GM18517 (cell line): Measurements from ENCODE around the gene GNAZ.

Experiments used
- ATAC-seq: cut with Tn5 transposase; IDR thresholded peaks from one replicate; pipeline ENCODE4 v1.9.1; 2021; ENCODE audit warnings: mild to moderate bottlenecking, moderate library complexity; ENCODE audit not compliant: unreplicated experiment

GNAZ gene

DNA sequence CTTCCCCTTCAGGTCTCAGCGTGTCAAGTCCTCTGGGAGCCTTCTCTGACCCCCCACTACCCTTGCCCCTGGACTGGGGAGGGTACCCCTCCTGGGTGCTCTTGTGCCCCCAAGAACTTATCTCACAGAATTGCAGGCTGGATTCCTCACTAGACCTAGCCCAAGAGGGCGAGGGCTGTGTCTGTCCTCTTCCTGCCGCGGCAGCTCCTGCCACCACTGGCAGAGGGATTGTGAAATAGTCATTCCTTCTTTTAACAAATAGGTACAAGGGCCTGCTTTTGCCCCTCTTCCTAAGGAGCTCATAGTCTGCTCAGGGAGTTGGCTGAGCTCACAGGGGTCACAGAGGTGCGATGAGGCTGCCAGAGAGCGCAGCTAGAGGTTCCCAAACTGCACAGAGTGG is 80.4 kb downstream of the GNAZ start:
- no peak for ATAC-seq

DNA sequence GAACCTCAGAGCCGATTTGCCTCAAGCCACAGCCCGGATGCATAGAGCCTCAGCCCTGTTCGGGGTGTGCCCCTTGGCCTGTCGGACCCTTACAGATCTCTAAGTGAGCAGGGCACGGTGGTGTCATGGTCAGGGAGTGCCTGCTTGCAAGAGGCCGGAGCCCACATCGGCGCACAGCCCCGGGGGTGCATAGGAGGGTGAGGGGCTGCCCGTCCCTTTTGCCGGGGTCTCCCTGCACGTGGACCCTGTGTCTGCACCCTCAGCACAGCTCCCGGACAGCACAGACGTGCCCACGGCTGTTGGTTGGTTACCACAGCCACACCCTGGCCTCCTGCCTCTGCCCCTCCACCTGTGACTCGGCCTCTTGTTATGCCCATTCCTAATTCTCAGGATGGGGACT is 81.5 kb downstream of the GNAZ start:
- ATAC-seq, result no peak

DNA sequence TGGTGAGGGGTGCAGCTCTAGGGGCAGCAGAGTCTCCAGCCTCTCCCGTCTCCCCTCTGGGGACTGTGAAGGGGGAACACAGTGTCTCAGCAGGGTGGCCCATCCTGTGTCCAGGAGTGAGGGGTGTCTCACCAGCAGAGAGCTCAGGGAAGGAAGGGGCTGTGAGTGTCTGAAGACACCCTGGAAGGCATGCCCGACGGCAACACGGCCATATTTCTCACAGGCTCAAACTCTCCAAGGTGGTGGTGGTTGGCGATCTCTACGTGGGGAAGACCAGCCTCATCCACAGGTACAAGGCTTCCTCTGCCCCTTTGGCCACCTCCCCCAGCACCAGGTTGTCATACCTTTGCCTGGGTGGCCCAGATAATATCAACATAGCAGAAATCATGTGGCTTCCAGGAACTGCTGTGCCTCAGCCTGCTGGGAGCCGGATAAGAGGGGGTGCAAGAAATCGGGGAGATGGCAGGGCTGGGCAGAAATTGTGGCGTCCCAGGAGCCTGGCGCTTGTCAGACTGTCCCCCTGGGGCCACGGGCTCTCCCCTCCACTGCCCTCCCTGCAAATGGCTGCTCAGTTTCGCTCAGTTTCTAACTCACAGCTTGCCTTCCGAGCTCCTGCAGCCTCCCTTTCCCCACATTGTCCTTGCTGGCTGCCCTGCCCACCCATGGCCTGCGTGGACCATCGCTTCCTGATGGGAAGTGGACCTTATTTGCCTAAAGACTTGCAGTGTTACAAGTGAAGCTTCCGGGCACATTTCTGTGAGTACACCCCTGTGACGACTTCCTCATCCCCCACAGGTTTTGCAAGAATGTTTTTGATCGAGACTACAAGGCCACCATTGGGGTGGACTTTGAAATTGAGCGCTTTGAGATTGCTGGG is 82.2 kb downstream of the GNAZ start:
- ATAC-seq, result no peak

DNA sequence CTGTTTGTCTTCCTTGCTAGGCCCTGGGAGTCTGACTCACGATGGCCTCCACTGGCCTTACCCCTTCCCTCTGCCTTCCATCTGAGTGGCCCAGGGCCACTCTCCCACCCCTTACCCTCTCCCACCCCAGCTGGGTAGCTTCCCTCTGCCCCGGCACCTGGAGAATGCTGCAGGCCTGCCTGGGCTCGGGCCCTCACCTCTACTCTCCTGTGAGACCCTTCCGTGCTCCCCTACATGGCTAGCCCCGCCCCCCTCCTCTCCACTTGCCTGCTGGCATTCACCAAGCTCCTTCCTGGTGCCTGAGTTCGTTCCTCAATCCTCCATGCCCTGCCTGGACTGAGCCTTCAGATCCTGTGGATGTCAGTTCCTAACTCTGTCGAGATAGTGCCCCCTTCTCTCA is 83.7 kb downstream of the GNAZ start:
- no peak for ATAC-seq

DNA sequence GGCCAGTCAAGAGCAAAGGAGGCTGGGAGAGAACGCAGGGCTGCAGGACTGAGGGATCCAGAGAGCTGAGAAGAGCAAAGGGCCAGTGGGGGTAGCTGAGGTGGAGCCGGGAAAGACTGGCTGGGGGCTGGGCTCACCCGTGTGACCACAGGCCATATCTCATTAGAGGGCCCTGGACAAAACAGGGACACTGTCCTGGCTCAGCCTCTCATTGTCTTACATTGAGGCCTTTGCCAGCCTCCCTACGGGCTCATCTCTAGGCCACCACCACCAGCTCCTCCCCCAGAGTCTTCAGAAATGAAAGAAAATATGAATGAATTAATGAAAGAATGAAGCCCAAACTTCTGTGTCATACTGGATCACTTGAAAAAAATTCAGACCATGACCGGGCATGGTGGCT is 84.1 kb downstream of the GNAZ start:
- no peak for ATAC-seq

DNA sequence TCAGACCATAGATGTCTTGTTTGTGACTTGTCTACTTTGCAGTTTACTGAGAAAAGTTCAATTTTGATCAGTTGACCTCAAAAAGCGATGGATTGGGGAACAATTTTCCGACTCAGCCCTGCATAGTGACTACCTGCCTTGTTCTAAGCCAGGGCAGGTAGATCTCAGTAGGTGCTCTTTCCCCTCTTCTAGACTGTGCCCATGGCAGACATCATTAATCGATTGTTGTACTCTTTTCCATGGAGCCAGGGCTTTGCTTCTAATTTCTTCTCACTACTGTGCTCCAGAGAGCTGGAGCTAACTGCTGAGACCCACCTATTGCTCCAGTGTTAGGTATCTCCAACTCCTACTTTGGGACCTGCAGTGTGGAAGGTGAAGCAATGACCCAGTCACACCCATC is 84.8 kb downstream of the GNAZ start:
- ATAC-seq, result no peak

DNA sequence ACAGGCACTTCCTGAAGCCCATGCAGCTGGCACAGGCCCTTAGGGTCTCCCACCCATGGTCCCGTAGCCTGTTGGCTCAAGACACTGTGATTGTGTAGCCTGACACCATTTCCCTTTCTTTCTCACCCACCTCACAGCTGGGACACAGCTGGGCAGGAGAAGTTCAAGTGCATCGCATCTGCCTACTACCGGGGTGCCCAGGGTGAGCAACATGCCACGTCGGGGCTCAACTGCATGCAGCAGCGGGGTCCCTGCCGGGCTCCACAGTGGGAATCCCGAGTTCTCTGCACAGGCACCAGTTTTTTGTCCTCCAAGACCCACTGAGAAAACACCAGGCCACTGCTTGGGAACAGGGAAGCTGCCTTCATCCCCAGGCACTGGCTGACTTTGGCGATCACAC is 85.5 kb downstream of the GNAZ start:
- ATAC-seq, result no peak

DNA sequence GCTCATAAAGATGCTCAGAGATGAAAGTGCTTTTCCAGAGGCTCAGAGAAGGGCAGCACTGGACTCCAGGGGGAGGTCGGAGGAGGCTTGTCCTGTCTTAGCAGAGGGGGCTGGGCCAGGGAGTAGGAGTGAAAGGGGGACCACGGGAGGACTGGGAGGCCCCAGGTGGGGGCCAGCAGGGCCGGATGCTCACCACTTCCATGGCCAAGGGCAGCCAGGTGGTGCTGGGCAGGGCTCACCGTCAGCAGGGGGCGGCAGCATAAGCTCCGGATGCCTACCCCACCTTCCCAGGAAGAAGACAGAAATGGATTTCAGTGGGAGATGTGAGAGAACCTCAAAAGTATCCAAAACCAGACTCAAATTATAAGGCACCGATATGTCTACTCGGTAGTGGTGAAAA is 86.0 kb downstream of the GNAZ start:
- ATAC-seq, result no peak

DNA sequence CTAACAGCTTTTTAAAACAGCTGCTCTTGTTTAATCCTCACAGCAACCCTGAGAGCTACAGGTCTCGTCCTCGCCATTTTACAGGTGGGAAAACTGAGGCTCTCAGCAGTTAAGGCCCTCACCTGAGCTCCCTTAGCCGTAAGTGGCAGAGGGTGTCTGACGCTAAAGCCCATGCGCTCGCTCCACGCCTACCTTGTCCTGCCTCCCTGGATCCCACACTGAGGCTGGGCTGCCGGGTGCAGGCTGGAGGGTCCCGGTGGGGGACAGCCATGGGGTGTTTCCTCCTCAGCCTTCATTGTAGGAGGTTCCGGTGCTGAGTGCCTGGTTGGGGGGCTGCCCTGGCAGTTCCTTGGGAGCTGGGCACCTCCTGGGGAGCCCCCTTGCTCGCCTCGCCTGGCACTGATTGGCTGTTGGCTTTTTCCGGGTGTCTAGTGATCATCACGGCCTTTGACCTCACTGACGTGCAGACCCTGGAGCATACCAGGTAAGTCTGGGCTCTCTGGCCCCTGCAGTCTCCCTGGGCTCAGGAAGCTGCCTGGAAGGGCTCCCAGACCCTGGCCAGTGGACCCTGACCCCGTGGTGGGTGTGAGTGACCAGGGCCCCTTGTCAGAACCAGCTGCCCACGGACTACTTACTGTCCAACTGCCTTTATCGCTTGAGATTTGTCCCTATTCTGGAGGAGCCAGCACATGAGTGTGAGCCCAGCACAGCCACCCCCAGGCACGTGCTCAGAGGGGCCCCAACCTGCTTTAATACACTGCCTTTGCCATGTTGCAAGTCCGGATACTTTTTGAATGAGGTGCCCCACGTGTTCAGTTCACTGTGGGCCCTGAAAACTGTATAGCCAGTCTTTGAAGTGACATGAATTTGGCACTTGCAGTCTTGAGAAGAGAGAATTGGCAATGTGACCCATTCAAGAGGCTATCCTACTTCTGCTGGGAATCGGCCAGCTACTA is 87.5 kb downstream of the GNAZ start:
- no peak for ATAC-seq

DNA sequence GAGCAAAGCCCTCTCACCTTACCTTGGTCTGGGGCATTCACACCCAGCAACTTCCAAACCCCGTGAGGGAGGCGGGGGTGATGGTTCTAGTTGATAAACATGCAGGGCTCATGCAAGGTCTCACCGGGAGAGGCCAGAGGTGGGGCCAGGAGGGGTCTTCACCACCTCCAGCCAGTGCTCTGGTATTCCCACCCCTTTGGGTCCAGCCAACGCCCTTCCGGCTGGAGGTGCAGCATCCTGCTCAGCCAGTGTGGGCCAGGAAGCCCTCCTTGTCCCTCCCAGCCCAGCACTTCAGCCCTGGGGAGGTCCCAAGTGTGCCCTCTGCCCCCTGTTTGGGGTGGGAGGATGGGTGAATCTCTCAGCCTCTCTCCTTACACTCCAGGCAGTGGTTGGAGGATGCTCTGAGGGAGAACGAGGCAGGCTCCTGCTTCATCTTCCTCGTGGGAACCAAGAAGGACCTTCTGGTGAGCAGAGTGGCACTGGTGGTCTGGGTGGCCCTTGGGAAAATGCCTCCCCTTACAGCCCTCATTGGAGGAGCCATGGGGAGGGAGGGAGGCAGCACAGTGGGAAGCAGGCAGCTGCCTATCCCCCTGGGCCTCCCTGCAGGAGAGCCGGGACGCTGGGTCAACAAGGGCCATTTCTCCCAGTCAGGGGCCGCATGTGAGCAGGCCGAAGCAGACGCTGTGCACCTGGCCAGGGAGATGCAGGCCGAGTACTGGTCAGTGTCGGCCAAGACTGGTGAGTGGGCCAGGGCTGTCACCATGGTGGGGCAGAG is 88.4 kb downstream of the GNAZ start:
- no peak for ATAC-seq

DNA sequence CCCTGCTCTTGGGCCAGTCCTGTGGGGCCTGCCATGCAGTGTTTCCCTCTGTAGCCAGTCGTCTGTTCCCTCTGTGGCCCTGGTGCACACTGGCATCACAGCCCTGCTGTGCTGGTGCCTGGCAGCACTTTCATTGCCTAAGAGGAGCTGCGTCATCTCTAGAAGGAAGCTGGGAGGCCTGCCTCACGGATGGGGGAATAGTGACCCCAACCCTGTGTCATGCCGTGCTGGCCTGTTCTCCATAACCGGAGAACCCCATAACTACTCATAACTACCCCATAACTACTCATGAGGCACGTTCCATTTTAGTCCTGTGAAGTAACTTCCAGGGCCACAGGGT is 88.9 kb downstream of the GNAZ start:
- no peak for ATAC-seq

DNA sequence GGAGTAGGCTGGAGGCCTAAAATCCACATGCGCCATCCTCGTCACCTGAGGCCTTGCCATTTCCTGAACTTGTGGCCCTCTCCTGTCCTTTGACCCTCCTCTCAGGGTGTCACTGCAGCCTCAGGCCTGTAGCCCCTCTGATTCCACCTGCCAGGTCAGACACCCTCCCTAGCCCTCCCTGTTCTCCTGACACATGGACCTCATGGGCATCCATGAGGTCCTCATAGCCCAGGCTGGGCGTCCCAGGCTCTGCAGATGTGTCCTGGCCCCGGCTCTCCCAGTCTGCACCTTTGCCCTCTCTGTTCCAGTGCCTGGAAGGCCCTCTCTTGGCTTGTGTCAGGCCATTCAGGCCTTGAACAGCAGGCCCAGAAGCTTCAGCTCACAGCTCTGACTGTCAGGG is 90.7 kb downstream of the GNAZ start:
- ATAC-seq, result no peak

DNA sequence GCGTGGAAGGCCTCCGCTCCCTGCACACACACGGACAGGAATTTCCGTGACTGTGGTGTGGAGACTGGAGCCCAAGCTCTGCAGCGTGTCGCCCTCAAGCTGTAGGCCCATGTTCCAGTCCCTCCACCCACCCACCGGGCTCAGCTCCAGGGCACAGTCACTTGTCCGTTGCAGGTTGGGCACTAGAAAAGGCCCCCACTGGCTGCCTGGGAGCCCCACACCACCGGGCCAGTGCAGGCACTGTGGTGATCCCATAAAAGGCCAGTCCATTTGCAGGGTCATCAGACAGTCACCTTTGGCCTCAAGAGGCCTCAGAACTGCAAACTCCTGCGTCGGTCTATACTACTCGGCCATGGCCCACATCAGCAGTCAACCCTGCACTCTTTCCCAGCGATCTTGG is 91.3 kb downstream of the GNAZ start:
- no peak for ATAC-seq

DNA sequence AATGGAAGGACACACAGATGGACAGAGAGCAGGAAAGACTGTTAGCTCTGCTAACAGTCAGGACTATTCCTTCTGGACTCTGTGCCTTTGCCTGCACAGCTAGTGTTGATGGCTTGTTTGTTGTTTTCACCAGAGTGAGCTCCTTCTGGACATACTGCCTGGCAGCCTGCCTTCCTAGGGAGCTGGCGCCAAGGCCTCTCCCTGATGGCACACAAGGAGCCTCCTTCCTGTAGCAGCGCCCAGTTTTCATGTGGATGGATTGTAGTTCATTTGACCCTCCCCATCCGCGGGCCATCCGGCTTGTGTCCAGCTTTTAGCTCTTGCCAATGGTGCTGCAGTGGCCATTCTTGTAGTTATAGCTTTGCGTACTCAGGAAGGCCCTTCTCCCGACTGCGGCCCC is 93.3 kb downstream of the GNAZ start:
- no peak for ATAC-seq

DNA sequence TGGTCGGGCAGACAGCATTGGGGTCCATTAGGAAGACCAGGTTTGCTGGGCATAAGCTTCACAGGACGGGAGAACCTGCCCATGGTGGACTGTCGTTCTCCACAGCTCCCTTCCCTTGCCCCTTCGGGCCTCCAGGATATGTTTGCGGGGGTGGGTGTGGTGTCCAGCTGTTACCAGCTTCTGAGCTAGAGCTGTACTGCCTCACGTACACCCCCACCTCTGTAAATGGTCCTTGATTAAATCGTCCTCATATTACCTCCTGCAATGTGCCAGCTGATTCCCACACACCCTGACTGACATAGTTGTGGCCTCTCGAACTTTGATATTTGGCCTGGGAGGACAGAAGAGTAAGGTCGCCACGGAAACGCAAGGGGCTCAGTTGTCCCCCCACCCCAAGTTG is 93.8 kb downstream of the GNAZ start:
- ATAC-seq, result no peak

DNA sequence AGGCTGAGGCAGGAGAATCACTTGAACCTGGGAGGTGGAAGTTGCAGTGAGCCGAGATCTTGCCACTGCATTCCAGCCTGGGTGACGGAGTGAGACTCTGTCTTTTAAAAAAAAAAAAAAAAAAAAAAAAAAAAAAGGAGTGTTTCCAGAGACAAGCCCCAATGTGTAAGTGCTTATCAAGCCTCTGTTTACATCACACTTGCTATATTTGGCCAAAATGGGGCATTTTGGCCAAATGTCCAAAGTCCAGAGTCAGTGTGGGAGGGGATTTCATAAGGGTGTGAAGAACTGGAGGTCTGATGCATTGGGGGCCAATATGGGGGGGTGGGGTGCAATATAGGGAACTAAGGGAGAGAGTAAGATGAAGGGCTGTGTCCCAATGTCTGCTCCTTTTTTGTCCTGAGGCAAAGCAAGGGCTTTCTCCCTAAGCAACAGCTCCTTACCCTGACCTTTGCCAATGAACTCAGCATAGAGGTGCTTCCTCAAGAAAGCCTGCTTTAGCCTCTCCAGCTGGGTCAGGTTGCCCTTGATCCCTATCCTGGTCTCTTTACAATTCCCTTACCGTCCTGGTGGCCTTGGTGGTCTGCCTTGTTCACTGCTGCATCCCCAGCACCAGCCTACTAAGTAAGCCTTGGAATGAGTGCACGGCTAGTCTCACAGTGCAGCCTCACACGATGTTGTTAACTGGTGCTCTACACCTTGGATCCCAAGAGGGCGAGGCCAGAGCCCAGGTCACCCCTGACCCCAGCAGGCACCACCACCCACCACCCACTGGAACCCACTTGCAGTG is 95.9 kb downstream of the GNAZ start:
- ATAC-seq, result no peak

DNA sequence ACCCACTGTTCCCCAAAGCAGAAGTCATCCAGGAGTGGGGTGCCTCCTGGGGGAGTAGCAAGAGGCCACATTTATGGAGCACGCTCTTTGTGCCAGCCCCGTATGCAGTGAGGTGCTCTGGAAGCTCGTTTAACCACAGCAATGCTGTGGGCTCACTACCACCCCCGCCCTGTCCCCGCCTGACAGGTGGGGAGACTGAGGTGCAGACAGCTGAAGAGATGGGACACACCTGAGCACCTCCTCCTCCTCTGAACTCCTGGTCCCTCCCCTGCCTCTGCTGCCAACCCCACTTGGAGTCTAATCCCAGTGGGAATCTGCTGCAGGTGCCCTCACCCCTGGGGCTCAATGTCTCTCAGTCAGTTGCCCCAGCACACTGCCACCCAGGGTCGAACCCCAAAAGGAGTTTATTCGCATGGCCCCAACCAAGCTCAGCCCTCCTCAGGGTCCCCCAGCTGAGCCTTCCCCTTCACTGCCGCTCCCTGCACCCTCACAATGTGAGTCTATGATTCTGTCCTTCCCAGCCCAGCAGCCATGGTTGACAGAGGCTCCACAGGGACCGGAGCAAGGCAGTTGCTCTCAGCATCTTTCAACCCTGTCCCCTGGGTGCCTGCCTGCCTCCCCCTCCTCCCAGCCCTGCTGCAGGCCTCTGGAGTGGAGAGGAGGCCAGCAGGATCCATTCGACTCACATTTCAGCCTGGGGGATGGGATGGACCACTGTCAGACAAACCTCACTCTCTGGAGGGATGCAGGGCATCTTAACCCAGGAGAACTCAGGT is 96.7 kb downstream of the GNAZ start:
- ATAC-seq, result no peak

DNA sequence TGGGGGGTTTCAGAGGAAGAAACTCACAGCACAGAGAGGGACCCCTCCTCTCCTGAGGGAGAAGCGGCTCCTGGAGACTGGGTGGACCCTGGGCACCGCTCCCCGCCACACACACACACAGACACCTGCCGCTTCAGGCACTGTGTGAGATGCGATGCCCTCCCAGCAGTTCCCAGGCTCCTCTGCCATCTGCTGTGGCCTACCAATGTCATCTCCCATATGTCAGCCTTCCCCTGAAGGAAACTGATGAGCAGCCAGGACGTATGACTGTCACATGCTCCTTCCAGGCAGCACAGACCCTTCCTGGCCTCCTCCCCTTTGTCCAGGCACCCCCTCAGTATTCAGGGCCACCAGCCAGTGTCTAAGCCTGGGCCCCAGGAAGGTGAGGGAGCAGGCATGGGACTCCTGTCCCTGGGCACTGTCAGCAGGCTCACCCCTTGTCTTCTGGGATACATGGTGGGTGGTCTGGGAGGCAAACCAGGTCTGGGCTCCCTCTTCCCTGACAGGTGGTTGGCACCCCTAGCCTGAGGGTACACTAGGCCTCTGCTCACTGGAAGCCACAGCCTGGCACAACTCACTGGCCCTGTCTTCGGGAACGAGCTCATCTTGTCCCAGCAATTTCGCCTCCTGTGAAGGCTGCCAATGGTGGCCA is 98.2 kb downstream of the GNAZ start:
- no peak for ATAC-seq

DNA sequence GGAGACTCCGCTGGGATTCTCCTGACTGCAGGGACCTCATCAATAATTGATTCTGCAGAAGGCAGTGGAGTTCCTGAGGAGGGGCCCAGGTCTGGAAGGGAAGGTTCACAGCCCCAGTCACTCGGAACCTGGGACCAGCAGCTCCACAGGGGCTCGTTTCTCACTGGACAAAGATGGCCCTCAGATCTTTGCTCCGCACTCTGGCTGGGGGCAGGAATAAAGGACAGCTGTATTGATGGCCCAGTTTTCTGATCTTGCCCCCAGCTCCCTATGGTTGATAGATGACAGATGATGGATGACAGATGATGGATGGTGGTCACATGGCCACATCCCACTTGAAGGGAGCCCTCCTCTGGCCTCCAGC is 98.7 kb downstream of the GNAZ start:
- ATAC-seq, result no peak
